MM.1S (cell line): ENCODE results near the gene PTPRK.

Experiments
- DNase-seq: peaks from one replicate; pipeline ENCODE4 v3.0.0-alpha.2; 2015
- H2AFZ ChIP-seq: fragments of 300-600 bp; sonication (generic); 2 replicates; pipeline ENCODE4 v1.6.0; 2016; ENCODE audit warnings: antibody characterized with exemption, low read length
- H3F3A ChIP-seq: fragments of 300-600 bp; sonication (generic); 2 replicates; pipeline ENCODE4 v1.6.1; 2016; ENCODE audit warnings: mild to moderate bottlenecking, antibody characterized with exemption, low read length, moderate library complexity, mixed read lengths; ENCODE audit not compliant: insufficient read depth
- H3K27ac ChIP-seq: fragments of 300-600 bp; sonication (generic); 2 replicates; pipeline ENCODE4 v1.5.1; 2016; ENCODE audit warnings: mild to moderate bottlenecking, low read length
- H3K27me3 ChIP-seq: fragments of 300-600 bp; sonication (generic); replicated peaks from 2 replicates; pipeline ENCODE4 v1.6.0; 2016; ENCODE audit warnings: low read length; ENCODE audit not compliant: insufficient read depth
- H3K36me3 ChIP-seq: fragments of 300-600 bp; sonication (generic); replicated peaks from 2 replicates; pipeline ENCODE4 v1.6.1; 2016; ENCODE audit warnings: mild to moderate bottlenecking, low read length, mixed read lengths; ENCODE audit not compliant: insufficient read depth
- H3K4me1 ChIP-seq: fragments of 300-600 bp; sonication (generic); 2 replicates; pipeline ENCODE4 v1.6.1; 2016; ENCODE audit warnings: low read length, mixed read lengths
- H3K4me2 ChIP-seq: fragments of 300-600 bp; sonication (generic); 2 replicates; pipeline ENCODE4 v1.6.0; 2016; ENCODE audit warnings: low read depth, low read length
- H3K4me3 ChIP-seq: fragments of 300-600 bp; sonication (generic); 2 replicates; pipeline ENCODE4 v1.5.1; 2016; ENCODE audit warnings: low read length, mixed read lengths
- H3K79me2 ChIP-seq: fragments of 300-600 bp; sonication (generic); 2 replicates; pipeline ENCODE4 v1.6.1; 2016; ENCODE audit warnings: mixed run types, low read length, mixed read lengths
- H3K9ac ChIP-seq: fragments of 300-600 bp; sonication (generic); 2 replicates; pipeline ENCODE4 v1.6.1; 2016; ENCODE audit warnings: low read length, mixed read lengths
- H3K9me2 ChIP-seq: fragments of 300-600 bp; sonication (generic); replicated peaks from 2 replicates; pipeline ENCODE4 v1.6.1; 2016; ENCODE audit warnings: mild to moderate bottlenecking, low read length, mixed read lengths; ENCODE audit not compliant: insufficient read depth
- H3K9me3 ChIP-seq: fragments of 300-600 bp; sonication (generic); replicated peaks from 2 replicates; pipeline ENCODE4 v1.6.1; 2016; ENCODE audit warnings: mild to moderate bottlenecking, low read length, mixed read lengths; ENCODE audit not compliant: insufficient read depth
- H4K20me1 ChIP-seq: fragments of 300-600 bp; sonication (generic); 2 replicates; pipeline ENCODE4 v1.6.1; 2016; ENCODE audit warnings: mild to moderate bottlenecking, low read length, moderate library complexity, mixed read lengths; ENCODE audit not compliant: insufficient read depth
- CTCF ChIP-seq: fragments of 300-600 bp; sonication (generic); IDR thresholded peaks from 2 replicates; pipeline ENCODE4 v1.5.1; 2016; ENCODE audit warnings: antibody characterized with exemption, low read length, mixed read lengths
- EZH2 ChIP-seq: fragments of 300-600 bp; sonication (generic); optimal IDR thresholded peaks from 2 replicates; pipeline ENCODE3; 2017; ENCODE audit warnings: low read depth, mild to moderate bottlenecking, antibody characterized with exemption, low read length, mixed read lengths
- EZH2phosphoT487 ChIP-seq: fragments of 300-600 bp; sonication (generic); IDR thresholded peaks from 2 replicates; pipeline ENCODE4 v1.6.1; 2018; ENCODE audit warnings: antibody characterized with exemption, low read length

PTPRK gene

GRCh38 chr6:128316258-128316929, 204.0 kb downstream of the PTPRK start:
- H3K9ac ChIP-seq = no peak overlapping the region
- no peak overlapping the region for H3K27ac ChIP-seq

GRCh38 chr6:128314190-128314589, 206.2 kb downstream of the PTPRK start:
- Histone ChIP-seq H3F3A (no peaks in the 10 kb centered on the region), H3K9me2 (no peaks in the 10 kb centered on the region), H2AFZ (no peak overlapping the region), H3K4me2 (no peak overlapping the region), H3K27ac (no peak overlapping the region), H3K79me2 (no peaks in the 10 kb centered on the region), H4K20me1 (no peaks in the 10 kb centered on the region), H3K27me3 (no peaks in the 10 kb centered on the region), H3K36me3 (no peaks in the 10 kb centered on the region), H3K9me3 (no peaks in the 10 kb centered on the region), H3K4me3 (no peak overlapping the region), H3K4me1 (peaks cover 9% of the 10 kb centered on the region), H3K9ac (no peak overlapping the region)
- DNase-seq = no peak
- TF ChIP-seq CTCF = no peak
- TF ChIP-seq EZH2phosphoT487 = no peak
- TF ChIP-seq EZH2 = no peak

More at GRCh38 chr6:128316258-128316929, 204.0 kb downstream of the PTPRK start:
- Histone ChIP-seq H2AFZ (no peak overlapping the region), H3K36me3 (no peaks in the 10 kb centered on the region), H3K79me2 (no peaks in the 10 kb centered on the region), H3K4me2 (no peak overlapping the region), H3F3A (no peaks in the 10 kb centered on the region), H3K9me3 (no peaks in the 10 kb centered on the region), H4K20me1 (no peaks in the 10 kb centered on the region), H3K4me3 (no peak overlapping the region), H3K9me2 (no peaks in the 10 kb centered on the region), H3K4me1 (peaks cover 7% of the 10 kb centered on the region), H3K27me3 (no peaks in the 10 kb centered on the region)
- DNase-seq = no peak
- TF ChIP-seq EZH2phosphoT487 = no peak
- no peak for TF ChIP-seq EZH2
- TF ChIP-seq CTCF = no peak

- Histone ChIP-seq H3K27me3 (no peaks in the 10 kb centered on the region), H3F3A (no peaks in the 10 kb centered on the region), H2AFZ (no peak overlapping the region), H3K79me2 (no peaks in the 10 kb centered on the region), H3K9me3 (no peaks in the 10 kb centered on the region), H3K36me3 (no peaks in the 10 kb centered on the region), H3K4me2 (peak overlapping the region; percentile 43; the same call in 1 of the 2 replicates), H3K27ac (no peak overlapping the region), H4K20me1 (no peaks in the 10 kb centered on the region), H3K4me3 (no peak overlapping the region), H3K9ac (no peak overlapping the region), H3K9me2 (no peaks in the 10 kb centered on the region), H3K4me1 (peaks cover 9% of the 10 kb centered on the region)
- DNase-seq = peak; percentile 44
- TF ChIP-seq EZH2 (no peak), CTCF (no peak), EZH2phosphoT487 (no peak)
These were observed 208.3 kb downstream of the PTPRK start for GRCh38 chr6:128311944-128312570.
